PC-3 (cell line): ENCODE measurements around the gene PIAS4.

Experiments
- EZH2 ChIP-seq: fragments of 300-600 bp; sonication (generic); IDR thresholded peaks from one replicate; pipeline ENCODE4 v1.6.1; 2017; ENCODE audit warnings: antibody characterized with exemption, mild to moderate bottlenecking, low read length; ENCODE audit not compliant: unreplicated experiment
- EZH2phosphoT487 ChIP-seq: fragments of 300-600 bp; sonication (generic); IDR thresholded peaks from 2 replicates; pipeline ENCODE4 v1.6.1; 2018; ENCODE audit warnings: mild to moderate bottlenecking, antibody characterized with exemption, low read length, borderline replicate concordance

- no peak for TF ChIP-seq EZH2phosphoT487
- TF ChIP-seq EZH2, result no peak
Measured at GRCh38 chr19:4023600-4024398, 16.3 kb downstream of the PIAS4 start.
